Testis (tissue), 3 donors: ENCODE data around the gene LRIT2. TPM values are rescaled to one million over a fixed set of nuclear protein-coding genes. Genes with fewer than 3 reads are reported as not detected.

Experiments used
- DNase-seq: peaks from one replicate; pipeline ENCODE4 v3.0.0-alpha.2; 2019
- H3K27ac ChIP-seq, 2 donors: fragments of 200-600 bp; sonication (generic); one replicate each; pipeline ENCODE4 v1.5.1; 2019
- H3K27me3 ChIP-seq: fragments of 200-600 bp; sonication (generic); one replicate; pipeline ENCODE4 v1.5.1; 2019
- H3K36me3 ChIP-seq: fragments of 200-600 bp; sonication (generic); one replicate; pipeline ENCODE4 v1.5.1; 2017; ENCODE audit warnings: low read depth; ENCODE audit errors: missing control alignments
- H3K4me1 ChIP-seq: fragments of 200-600 bp; sonication (generic); one replicate; pipeline ENCODE4 v1.5.1; 2019
- H3K4me3 ChIP-seq, 2 donors: fragments of 200-600 bp; sonication (generic); one replicate each; pipeline ENCODE4 v1.5.1; 2017 to 2019
- H3K9me3 ChIP-seq: fragments of 200-600 bp; sonication (generic); one replicate; pipeline ENCODE4 v1.5.1; 2017
- CTCF ChIP-seq, 3 experiments: fragments of 450-650 bp in 2 of 3; fragments of 200-600 bp in 1 of 3; sonication (generic) in 1 of 3; IDR thresholded peaks; one replicate each; pipeline ENCODE4 v1.5.1; 2016 to 2019; ENCODE audit warnings: antibody characterized with exemption in 3 of 3, mild to moderate bottlenecking in 2 of 3, moderate library complexity in 1 of 3
- POLR2A ChIP-seq: fragments of 450-650 bp; IDR thresholded peaks from one replicate; pipeline ENCODE4 v1.6.1; 2017; ENCODE audit warnings: antibody characterized with exemption, mild to moderate bottlenecking, moderate library complexity
- WGBS, 2 donors: methylation state at CpG; one replicate each; pipeline ENCODE4 v1.1.5; 2018; 5-methylcytosine and 5-hydroxymethylcytosine counted together
- intact Hi-C: fragments of 100-400 bp; cut with DNase I; formaldehyde crosslinking; loops from one replicate; pipeline ENCODE4 v1.15.1; 2023; ENCODE audit warnings: low total_unique reads
- polyA plus RNA-seq: library from polyadenylated mRNA; stranded (reverse); fragments of 350-450 nt; fragmentation: Illumina TruSeq; extraction: RNeasy Lipid Tissue Mini Kit (QIAGEN cat#74804); gene quantifications from one replicate; pipeline ENCODE4 v1.2.3, GENCODE V29; 2014; ENCODE audit warnings: low read depth, low replicate concordance; ENCODE audit not compliant: insufficient read depth
- total RNA-seq, 2 donors: library from RNA; depleted of rRNA; stranded (reverse); fragments of >200 nt; gene quantifications; one replicate each; pipeline ENCODE4 v1.2.3, GENCODE V29; 2016

The LRIT2 gene
- total and polyA plus RNA-seq, 3 donors from 2014 or later = 0.12 to 0.20 TPM; not detected in 1

DNA sequence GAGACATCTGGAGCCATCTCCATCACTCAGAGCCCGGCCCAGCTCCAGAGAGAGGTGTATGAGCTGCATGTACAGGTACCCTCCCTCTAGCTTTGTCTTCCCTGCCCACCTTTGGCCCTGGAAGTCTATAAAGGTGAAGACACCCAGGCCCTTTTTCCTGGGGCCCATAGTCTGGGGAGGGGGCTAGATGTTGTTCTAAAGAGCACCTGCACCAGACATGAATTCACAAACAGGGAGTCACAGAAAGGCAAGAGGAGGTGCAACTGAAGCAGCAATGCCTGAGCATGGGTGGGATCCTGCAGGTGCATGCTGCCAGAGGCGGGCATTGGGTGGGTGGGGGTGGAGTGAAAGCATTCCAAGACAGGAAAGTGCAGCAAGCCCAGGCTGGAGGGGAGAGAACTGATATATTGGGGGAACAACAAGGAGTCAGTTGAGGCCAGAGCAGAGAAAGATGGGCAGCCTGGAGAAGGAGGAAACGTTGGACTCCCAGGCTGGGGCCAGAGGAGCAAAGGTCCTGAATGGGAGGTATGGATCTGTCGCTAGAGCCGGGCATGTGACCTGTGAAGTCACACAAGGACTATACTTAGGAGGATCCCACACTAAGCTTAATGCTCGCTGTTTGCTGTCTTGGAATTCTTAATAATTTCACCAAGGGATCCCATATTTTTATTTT, 19.4 kb downstream of the LRIT2 start:
- WGBS, 2 donors = 76 to 85% methylated on average over 5 to 6 of the region's 6 CpGs
- H3K27me3 ChIP-seq = no peaks in the 10 kb centered on the region
- no peak overlapping the region for H3K4me3 ChIP-seq
- H3K9me3 ChIP-seq = no peaks in the 10 kb centered on the region
- no peaks in the 10 kb centered on the region for H3K4me1 ChIP-seq
- H3K36me3 ChIP-seq = no peaks in the 10 kb centered on the region
- H3K27ac ChIP-seq = no peak overlapping the region
- DNase-seq = no peak
- intact Hi-C loops = no loop called here
- TF ChIP-seq POLR2A (no peak), CTCF (IDR thresholded peaks at IDR 0.05) (no peak)

DNA sequence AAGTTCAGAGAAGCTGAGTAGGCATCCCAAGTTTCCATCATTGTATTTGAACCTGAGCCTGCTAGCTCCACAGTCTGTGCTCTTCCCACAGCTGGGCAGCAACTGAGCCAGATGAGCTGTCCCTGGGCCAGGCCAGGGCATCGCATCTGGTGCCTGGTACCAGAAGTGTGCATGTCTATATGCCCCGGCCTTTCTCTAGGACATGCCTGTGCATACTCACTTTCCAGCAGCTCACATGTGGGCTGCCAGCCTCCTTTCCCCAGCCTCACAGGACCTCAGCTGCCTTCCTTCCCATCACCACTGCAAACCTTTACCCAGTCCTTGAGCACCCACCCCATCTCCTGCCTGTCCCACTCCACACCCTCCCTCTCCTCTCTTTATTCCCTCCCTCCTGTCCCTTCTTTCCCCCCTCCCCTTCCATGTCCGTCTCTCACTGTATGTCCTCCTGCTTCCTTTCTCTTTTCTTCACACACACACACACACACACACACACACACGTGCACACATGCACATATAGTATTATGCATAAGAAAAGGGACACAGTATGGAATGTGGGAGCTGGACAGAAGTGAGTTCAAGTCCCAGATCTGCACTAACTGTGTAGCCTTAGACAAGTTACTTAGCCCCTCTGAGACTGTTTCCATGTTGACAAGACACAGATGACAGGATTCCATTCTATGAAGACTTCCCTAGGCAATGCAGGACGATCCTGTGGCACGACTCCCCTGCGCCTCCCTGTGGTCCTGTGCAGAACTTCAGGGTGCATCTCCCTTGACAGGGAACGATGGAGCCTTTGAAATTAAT, 20.1 kb downstream of the LRIT2 start:
- Histone ChIP-seq H3K4me3 (no peak overlapping the region), H3K4me1 (no peaks in the 10 kb centered on the region), H3K9me3 (no peaks in the 10 kb centered on the region), H3K36me3 (no peaks in the 10 kb centered on the region), H3K27me3 (no peaks in the 10 kb centered on the region), H3K27ac (no peak overlapping the region)
- peak; percentile 72 for DNase-seq
- 40 to 54% methylated on average over 6 to 8 of the region's 8 CpGs for WGBS, 2 donors
- intact Hi-C loops = no loop called here
- TF ChIP-seq CTCF (IDR thresholded peaks at IDR 0.05) (peak in 2 of 3 experiments; percentile 55 to 69), POLR2A (no peak)

DNA sequence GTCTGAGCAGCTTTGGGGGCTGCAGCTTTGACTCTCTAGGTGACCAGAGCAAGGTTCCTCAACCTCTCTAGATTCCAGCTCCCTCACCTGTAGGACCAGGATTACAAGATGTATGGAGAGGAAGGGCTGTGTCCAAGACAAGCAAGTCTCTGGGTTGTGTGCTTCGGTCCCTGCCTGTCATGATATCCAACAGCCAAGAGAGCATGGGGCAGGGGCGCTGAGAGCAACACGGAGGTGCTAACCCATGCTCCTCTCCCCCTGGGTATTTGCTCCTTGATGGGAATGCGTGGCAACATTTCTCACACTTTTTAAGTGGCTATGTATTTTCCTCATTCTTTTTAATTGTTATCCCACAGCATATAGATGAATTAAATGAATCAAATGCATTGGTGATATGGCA, 20.7 kb downstream of the LRIT2 start:
- no peak for TF ChIP-seq CTCF (IDR thresholded peaks at IDR 0.05)
- TF ChIP-seq POLR2A = no peak
- WGBS, 2 donors = 85 to 90% methylated on average over 4 of the region's 4 CpGs
- intact Hi-C loops = no loop called here

DNA sequence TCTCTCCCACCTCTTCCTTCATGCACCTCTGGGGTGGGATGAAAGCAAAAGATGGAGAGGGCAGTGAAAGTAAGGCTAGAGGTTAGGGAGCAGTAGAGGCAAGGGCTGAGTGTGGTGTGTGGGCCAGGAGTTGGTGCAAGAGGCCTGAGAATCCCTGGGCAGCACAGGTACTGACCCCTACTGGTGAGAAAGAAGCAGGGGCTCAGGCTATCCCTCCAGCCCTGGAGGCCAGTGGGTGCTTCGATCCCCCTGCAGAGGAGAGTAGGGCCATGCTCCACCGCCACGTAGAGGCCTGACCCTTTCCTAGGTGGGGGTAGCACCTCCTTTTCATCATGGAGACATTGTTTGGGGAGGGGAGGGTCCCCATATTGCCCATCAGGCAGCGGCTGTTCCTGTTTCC, 21.2 kb downstream of the LRIT2 start:
- H3K9me3 ChIP-seq = no peaks in the 10 kb centered on the region
- H3K36me3 ChIP-seq = no peaks in the 10 kb centered on the region
- intact Hi-C loops = no loop called here
- H3K27me3 ChIP-seq = no peaks in the 10 kb centered on the region
- TF ChIP-seq POLR2A (no peak), CTCF (IDR thresholded peaks at IDR 0.05) (no peak)
- H3K4me1 ChIP-seq = no peaks in the 10 kb centered on the region
- H3K27ac ChIP-seq = no peak overlapping the region
- H3K4me3 ChIP-seq = no peak overlapping the region
- WGBS, 2 donors = 82% methylated on average over 4 of the region's 4 CpGs; no CpG with 5 or more reads in 1 of the 2 donors
- DNase-seq = no peak

More for the DNA sequence above, 20.7 kb downstream of the LRIT2 start:
- Histone ChIP-seq H3K36me3 (no peaks in the 10 kb centered on the region), H3K27me3 (no peaks in the 10 kb centered on the region), H3K27ac (no peak overlapping the region), H3K4me3 (no peak overlapping the region), H3K9me3 (no peaks in the 10 kb centered on the region), H3K4me1 (no peaks in the 10 kb centered on the region)
- no peak for DNase-seq
